Smooth muscle cell (in vitro differentiated cells): ENCODE data around the gene SEMA4D. TPM values are rescaled to one million over a fixed set of nuclear protein-coding genes. Genes with fewer than 3 reads are reported as not detected.

Experiments
- DNase-seq: peaks from one replicate; lab custom pipeline; 2025; ENCODE audit not compliant: unreplicated experiment; lab: John Stamatoyannopoulos, UW
- H2AFZ ChIP-seq: fragments of 200-600 bp; sonication (generic); 2 replicates; pipeline ENCODE4 v1.6.0; 2016; ENCODE audit warnings: antibody characterized with exemption, low read depth, mild to moderate bottlenecking
- H3F3A ChIP-seq: fragments of 200-600 bp; sonication (generic); 2 replicates; pipeline ENCODE4 v1.6.0; 2017; ENCODE audit warnings: antibody characterized with exemption, low read depth
- H3K27ac ChIP-seq: fragments of 200-600 bp; sonication (generic); 2 replicates; pipeline ENCODE4 v1.5.1; 2016; ENCODE audit warnings: low read depth, mild to moderate bottlenecking
- H3K27me3 ChIP-seq: fragments of 200-600 bp; sonication (generic); 2 replicates; pipeline ENCODE4 v1.6.1; 2016; ENCODE audit warnings: low read depth, mild to moderate bottlenecking
- H3K36me3 ChIP-seq: fragments of 200-600 bp; sonication (generic); 2 replicates; pipeline ENCODE4 v1.5.1; 2016; ENCODE audit warnings: low read depth
- H3K4me1 ChIP-seq: fragments of 200-600 bp; sonication (generic); 2 replicates; pipeline ENCODE4 v1.5.1; 2016; ENCODE audit warnings: low read depth
- H3K4me2 ChIP-seq: fragments of 200-600 bp; sonication (generic); 2 replicates; pipeline ENCODE4 v1.6.0; 2016; ENCODE audit warnings: mild to moderate bottlenecking
- H3K4me3 ChIP-seq: fragments of 200-600 bp; sonication (generic); 2 replicates; pipeline ENCODE4 v1.5.1; 2016; ENCODE audit warnings: mild to moderate bottlenecking
- H3K79me2 ChIP-seq: fragments of 200-600 bp; sonication (generic); 2 replicates; pipeline ENCODE4 v1.6.0; 2016; ENCODE audit warnings: low read depth, mild to moderate bottlenecking
- H3K9ac ChIP-seq: fragments of 200-600 bp; sonication (generic); 2 replicates; pipeline ENCODE4 v1.6.0; 2016; ENCODE audit warnings: low read depth
- H3K9me3 ChIP-seq: fragments of 200-600 bp; sonication (generic); replicated peaks from 2 replicates; pipeline ENCODE4 v1.5.1; 2016; ENCODE audit warnings: low read depth
- H4K20me1 ChIP-seq: fragments of 200-600 bp; sonication (generic); 2 replicates; pipeline ENCODE4 v1.6.0; 2016; ENCODE audit warnings: low read depth
- WGBS: methylation state at CpG from one replicate; pipeline ENCODE4 v1.1.7; 2016; ENCODE audit warnings: low lambda C conversion rate; 5-methylcytosine and 5-hydroxymethylcytosine counted together
- polyA plus RNA-seq: library from polyadenylated mRNA; unstranded; fragments of >200 nt; fragmentation: Nextera tagmentation; extraction: Ambion mirVana; gene quantifications from 2 replicates; pipeline ENCODE4 v1.2.1, GENCODE V29; 2016
- total RNA-seq: library from RNA; depleted of rRNA; stranded (reverse); fragments of >200 nt; gene quantifications from 2 replicates; pipeline ENCODE4 v1.2.3, GENCODE V29; 2014
- TF ChIP-seq, protein P1 (sequence below): fragments of 200-600 bp; sonication (generic); IDR thresholded peaks from 2 replicates; pipeline ENCODE4 v1.5.1; 2017; ENCODE audit warnings: borderline replicate concordance, mild to moderate bottlenecking, antibody characterized with exemption; ENCODE audit not compliant: insufficient read depth, poor library complexity, severe bottlenecking

SEMA4D gene
- total and polyA plus RNA-seq, 2 experiments from 2014 or later: 0.63 to 2.7 TPM

GRCh38 chr9:89359751-89360261 lies 138.1 kb downstream of the SEMA4D start:
- H3K9me3 ChIP-seq: no peaks in the 10 kb centered on the region
- 82% methylated on average over 8 of the region's 8 CpGs for WGBS
- H3F3A ChIP-seq: no peaks in the 10 kb centered on the region
- H2AFZ ChIP-seq: no peak overlapping the region
- no peak overlapping the region for H3K4me3 ChIP-seq
- H3K36me3 ChIP-seq: no peaks in the 10 kb centered on the region
- no peaks in the 10 kb centered on the region for H3K4me1 ChIP-seq
- TF ChIP-seq, protein P1, sequence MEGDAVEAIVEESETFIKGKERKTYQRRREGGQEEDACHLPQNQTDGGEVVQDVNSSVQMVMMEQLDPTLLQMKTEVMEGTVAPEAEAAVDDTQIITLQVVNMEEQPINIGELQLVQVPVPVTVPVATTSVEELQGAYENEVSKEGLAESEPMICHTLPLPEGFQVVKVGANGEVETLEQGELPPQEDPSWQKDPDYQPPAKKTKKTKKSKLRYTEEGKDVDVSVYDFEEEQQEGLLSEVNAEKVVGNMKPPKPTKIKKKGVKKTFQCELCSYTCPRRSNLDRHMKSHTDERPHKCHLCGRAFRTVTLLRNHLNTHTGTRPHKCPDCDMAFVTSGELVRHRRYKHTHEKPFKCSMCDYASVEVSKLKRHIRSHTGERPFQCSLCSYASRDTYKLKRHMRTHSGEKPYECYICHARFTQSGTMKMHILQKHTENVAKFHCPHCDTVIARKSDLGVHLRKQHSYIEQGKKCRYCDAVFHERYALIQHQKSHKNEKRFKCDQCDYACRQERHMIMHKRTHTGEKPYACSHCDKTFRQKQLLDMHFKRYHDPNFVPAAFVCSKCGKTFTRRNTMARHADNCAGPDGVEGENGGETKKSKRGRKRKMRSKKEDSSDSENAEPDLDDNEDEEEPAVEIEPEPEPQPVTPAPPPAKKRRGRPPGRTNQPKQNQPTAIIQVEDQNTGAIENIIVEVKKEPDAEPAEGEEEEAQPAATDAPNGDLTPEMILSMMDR: no peak
- no peak overlapping the region for H3K27ac ChIP-seq
- H4K20me1 ChIP-seq: peaks cover 14% of the 10 kb centered on the region
- DNase-seq: no peak
- no peak overlapping the region for H3K4me2 ChIP-seq
- no peak overlapping the region for H3K9ac ChIP-seq
- no peaks in the 10 kb centered on the region for H3K79me2 ChIP-seq
- H3K27me3 ChIP-seq: no peaks in the 10 kb centered on the region

DNA sequence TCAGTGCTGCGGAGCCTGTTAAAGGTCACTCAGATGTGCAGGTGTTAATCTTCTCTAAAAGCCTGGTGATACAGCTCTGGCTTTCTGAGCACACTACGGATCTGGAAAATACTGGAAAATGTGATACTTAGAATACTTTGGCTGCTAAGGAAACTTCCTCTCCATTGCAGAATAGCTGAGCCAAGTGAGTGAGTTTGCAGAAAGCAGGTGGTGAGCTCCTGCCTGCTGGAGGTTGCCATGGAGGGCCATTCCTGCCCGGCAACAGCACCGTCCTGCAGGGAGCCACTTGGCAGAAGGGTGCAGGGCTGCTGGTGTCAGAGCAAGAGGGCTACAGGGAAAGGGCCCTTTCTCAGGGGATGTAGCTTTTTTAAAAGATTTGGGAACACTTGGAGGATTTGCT lies 138.9 kb downstream of the SEMA4D start:
- peaks cover 15% of the 10 kb centered on the region for H4K20me1 ChIP-seq
- H3K9me3 ChIP-seq: no peaks in the 10 kb centered on the region
- no peaks in the 10 kb centered on the region for H3K4me1 ChIP-seq
- no peaks in the 10 kb centered on the region for H3F3A ChIP-seq
- WGBS: 92% methylated on average over 4 of the region's 4 CpGs
- no peaks in the 10 kb centered on the region for H3K27me3 ChIP-seq
- H3K4me3 ChIP-seq: no peak overlapping the region
- no peak overlapping the region for H2AFZ ChIP-seq
- no peak overlapping the region for H3K4me2 ChIP-seq
- H3K27ac ChIP-seq: no peak overlapping the region
- H3K36me3 ChIP-seq: no peaks in the 10 kb centered on the region
- TF ChIP-seq, protein P1: no peak
- no peaks in the 10 kb centered on the region for H3K79me2 ChIP-seq
- no peak for DNase-seq
- no peak overlapping the region for H3K9ac ChIP-seq

DNA sequence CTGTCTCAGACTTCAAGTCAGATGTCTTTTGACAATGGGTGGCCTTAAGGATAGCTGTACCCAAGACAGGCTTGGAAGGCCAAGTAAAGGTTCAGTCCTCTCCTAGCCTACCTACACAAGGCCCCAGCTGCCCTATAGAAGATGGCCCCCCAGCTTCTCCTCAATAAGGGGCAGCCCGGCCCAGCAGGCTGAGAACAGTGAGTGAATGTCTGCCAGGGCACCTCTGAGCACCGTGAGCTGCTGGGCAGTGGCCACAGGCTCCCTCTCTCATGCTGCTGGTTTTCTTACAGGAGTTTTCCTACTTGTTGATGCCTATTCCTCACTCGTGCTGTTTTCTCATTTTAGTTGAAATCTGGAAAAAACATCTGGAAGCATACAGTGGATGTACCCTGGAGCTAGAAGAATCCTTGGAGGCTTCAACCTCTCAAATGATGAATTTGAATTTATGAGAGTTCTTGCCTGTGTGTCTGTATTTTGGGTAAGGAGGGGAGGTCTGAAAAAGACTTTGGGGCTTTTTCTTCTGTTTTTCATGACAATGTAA lies 139.5 kb downstream of the SEMA4D start:
- no peaks in the 10 kb centered on the region for H3F3A ChIP-seq
- no peaks in the 10 kb centered on the region for H3K27me3 ChIP-seq
- H3K79me2 ChIP-seq: no peaks in the 10 kb centered on the region
- peaks cover 20% of the 10 kb centered on the region for H4K20me1 ChIP-seq
- H3K4me3 ChIP-seq: no peak overlapping the region
- TF ChIP-seq, protein P1: no peak
- H3K9ac ChIP-seq: no peak overlapping the region
- no peak overlapping the region for H3K4me2 ChIP-seq
- H3K36me3 ChIP-seq: peaks cover 5% of the 10 kb centered on the region
- 91% methylated on average over 3 of the region's 3 CpGs for WGBS
- no peak overlapping the region for H2AFZ ChIP-seq
- no peaks in the 10 kb centered on the region for H3K9me3 ChIP-seq
- no peak overlapping the region for H3K27ac ChIP-seq
- no peaks in the 10 kb centered on the region for H3K4me1 ChIP-seq
- DNase-seq: no peak
